Ectodermal cell (in vitro differentiated cells): Measurements from ENCODE around the gene CROCC.
"Not testable (repeated sequence)": the region's sequence is repeated elsewhere in the genome, so short reads cannot be mapped to it uniquely, and the experiment has no call there.

Experiments used
- H3K27ac ChIP-seq: 2 replicates; pipeline ENCODE4 v1.7.0; 2013; ENCODE audit warnings: mild to moderate bottlenecking, low read depth, low read length; ENCODE audit not compliant: insufficient read depth, poor library complexity, severe bottlenecking
- H3K27me3 ChIP-seq: 2 replicates; pipeline ENCODE4 v1.7.0; 2013; ENCODE audit warnings: mild to moderate bottlenecking, low read length; ENCODE audit not compliant: insufficient read depth, control insufficient read depth, poor library complexity, severe bottlenecking
- H3K36me3 ChIP-seq: one replicate; pipeline ENCODE4 v1.7.0; 2013; ENCODE audit warnings: low read length; ENCODE audit not compliant: control insufficient read depth, insufficient read depth
- H3K4me1 ChIP-seq: one replicate; pipeline ENCODE4 v1.7.0; 2013; ENCODE audit warnings: low read length; ENCODE audit not compliant: control insufficient read depth, insufficient read depth
- H3K4me3 ChIP-seq: 2 replicates; pipeline ENCODE4 v1.7.0; 2013; ENCODE audit warnings: low read depth, low read length, control low read depth; ENCODE audit not compliant: insufficient read depth
- H3K9me3 ChIP-seq: 2 replicates; pipeline ENCODE4 v1.7.0; 2013; ENCODE audit warnings: mild to moderate bottlenecking, low read length, moderate library complexity; ENCODE audit not compliant: control insufficient read depth
- WGBS, 2 experiments: methylation state at CpG; one replicate each; pipeline ENCODE4 v1.1.7; 2013; ENCODE audit warnings: missing lambda C conversion rate in 2 of 2; 5-methylcytosine and 5-hydroxymethylcytosine counted together

The CROCC gene

GRCh38 chr1:16960560-16961296 lies 39.0 kb downstream of the CROCC start:
- Histone ChIP-seq H3K4me3 (peak overlapping the region; percentile 23), H3K36me3 (peaks cover 14% of the 10 kb centered on the region), H3K27me3 (no peaks in the 10 kb centered on the region), H3K9me3 (no peaks in the 10 kb centered on the region), H3K4me1 (no peaks in the 10 kb centered on the region), H3K27ac (peak overlapping the region; percentile 55)
- WGBS, 2 experiments, result 7 to 9% methylated on average over 57 of the region's 57 CpGs

GRCh38 chr1:16961297-16962133 lies 39.8 kb downstream of the CROCC start:
- Histone ChIP-seq H3K27ac (no peak overlapping the region), H3K36me3 (peaks cover 21% of the 10 kb centered on the region), H3K4me1 (no peaks in the 10 kb centered on the region), H3K27me3 (no peaks in the 10 kb centered on the region), H3K4me3 (peak overlapping the region; percentile 23), H3K9me3 (no peaks in the 10 kb centered on the region)
- WGBS, 2 experiments, result 94 to 96% methylated on average over 14 of the region's 14 CpGs

GRCh38 chr1:16964169-16964568 lies 42.4 kb downstream of the CROCC start:
- H3K27me3 ChIP-seq, H3K9me3 ChIP-seq, H3K4me1 ChIP-seq, H3K4me3 ChIP-seq, H3K27ac ChIP-seq: not testable (repeated sequence)
- peaks cover 26% of the 10 kb centered on the region for H3K36me3 ChIP-seq
- WGBS, 2 experiments, result 87 to 94% methylated on average over 4 of the region's 4 CpGs

- Histone ChIP-seq H3K4me3 (no peak overlapping the region), H3K9me3 (no peaks in the 10 kb centered on the region), H3K27me3 (no peaks in the 10 kb centered on the region), H3K36me3 (peaks cover 23% of the 10 kb centered on the region), H3K27ac (no peak overlapping the region), H3K4me1 (no peaks in the 10 kb centered on the region)
- 96% methylated on average over 13 of the region's 13 CpGs for WGBS, 2 experiments
Observed at GRCh38 chr1:16965486-16966067, 43.8 kb downstream of the CROCC start.

GRCh38 chr1:16966282-16966681 lies 44.6 kb downstream of the CROCC start:
- H3K4me3 ChIP-seq, result no peak overlapping the region
- H3K4me1 ChIP-seq, result no peaks in the 10 kb centered on the region
- H3K27me3 ChIP-seq, result no peaks in the 10 kb centered on the region
- H3K9me3 ChIP-seq, result no peaks in the 10 kb centered on the region
- 96% methylated on average over 22 of the region's 22 CpGs for WGBS, 2 experiments
- H3K27ac ChIP-seq, result no peak overlapping the region
- H3K36me3 ChIP-seq, result peaks cover 23% of the 10 kb centered on the region

GRCh38 chr1:16967095-16967575 lies 45.4 kb downstream of the CROCC start:
- 79 to 85% methylated on average over 7 of the region's 7 CpGs for WGBS, 2 experiments
- peaks cover 23% of the 10 kb centered on the region for H3K36me3 ChIP-seq
- H3K4me3 ChIP-seq, result no peak overlapping the region
- H3K9me3 ChIP-seq, result no peaks in the 10 kb centered on the region
- no peak overlapping the region for H3K27ac ChIP-seq
- H3K4me1 ChIP-seq, result peaks cover 6% of the 10 kb centered on the region
- no peaks in the 10 kb centered on the region for H3K27me3 ChIP-seq

- peaks cover 23% of the 10 kb centered on the region for H3K36me3 ChIP-seq
- H3K27me3 ChIP-seq, result no peaks in the 10 kb centered on the region
- no peak overlapping the region for H3K4me3 ChIP-seq
- peaks cover 14% of the 10 kb centered on the region for H3K4me1 ChIP-seq
- whole genome bisulfite sequencing, 2 experiments, result 96% methylated on average over 21 of the region's 21 CpGs
- no peaks in the 10 kb centered on the region for H3K9me3 ChIP-seq
- no peak overlapping the region for H3K27ac ChIP-seq
Observed at GRCh38 chr1:16967962-16968361, 46.2 kb downstream of the CROCC start.

- H3K27me3 ChIP-seq, result no peaks in the 10 kb centered on the region
- 96 to 97% methylated on average over 3 of the region's 3 CpGs for WGBS, 2 experiments
Observed at GRCh38 chr1:16968372-16968771, 46.6 kb downstream of the CROCC start.

GRCh38 chr1:16969057-16969611 lies 47.4 kb downstream of the CROCC start:
- peaks cover 18% of the 10 kb centered on the region for H3K4me1 ChIP-seq
- 92 to 93% methylated on average over 14 of the region's 14 CpGs for WGBS, 2 experiments
- no peak overlapping the region for H3K27ac ChIP-seq
- no peaks in the 10 kb centered on the region for H3K27me3 ChIP-seq
- H3K4me3 ChIP-seq, result no peak overlapping the region
- H3K9me3 ChIP-seq, result no peaks in the 10 kb centered on the region
- peaks cover 29% of the 10 kb centered on the region for H3K36me3 ChIP-seq

More at GRCh38 chr1:16968372-16968771, 46.6 kb downstream of the CROCC start:
- H3K27ac ChIP-seq, result no peak overlapping the region
- peaks cover 27% of the 10 kb centered on the region for H3K36me3 ChIP-seq
- peaks cover 18% of the 10 kb centered on the region for H3K4me1 ChIP-seq
- no peaks in the 10 kb centered on the region for H3K9me3 ChIP-seq
- no peak overlapping the region for H3K4me3 ChIP-seq

- no peak overlapping the region for H3K4me3 ChIP-seq
- 93 to 96% methylated on average over 12 of the region's 12 CpGs for WGBS, 2 experiments
- H3K27ac ChIP-seq, result no peak overlapping the region
Observed at GRCh38 chr1:16969651-16970050, 47.9 kb downstream of the CROCC start.

More at GRCh38 chr1:16969651-16970050, 47.9 kb downstream of the CROCC start:
- no peaks in the 10 kb centered on the region for H3K27me3 ChIP-seq
- no peaks in the 10 kb centered on the region for H3K9me3 ChIP-seq
- peaks cover 18% of the 10 kb centered on the region for H3K4me1 ChIP-seq
- peaks cover 29% of the 10 kb centered on the region for H3K36me3 ChIP-seq
